ENCODE data around the gene STT3A.
"Not testable (repeated sequence)": the region's sequence is repeated elsewhere in the genome, so short reads cannot be mapped to it uniquely, and the experiment has no call there.

Gene STT3A

GRCh38 chr11:125570952-125571351, 21.7 kb upstream of the STT3A start:
- DNase-seq (ENCODE audit: insufficient read length, low spot score) (no peak), FAIRE-seq (no peak)
- TF ChIP-seq POLR2A (IDR thresholded peaks at IDR 0.05; ENCODE audit: low read depth, low read length): no peak

GRCh38 chr11:125572916-125573315, 19.7 kb upstream of the STT3A start:
- no peak for DNase-seq (ENCODE audit: insufficient read length, low spot score)
- no peak for TF ChIP-seq POLR2A (IDR thresholded peaks at IDR 0.05; ENCODE audit: low read depth, low read length)
- FAIRE-seq: no peak

GRCh38 chr11:125577181-125577580, 15.5 kb upstream of the STT3A start:
- not testable (repeated sequence) for DNase-seq (ENCODE audit: insufficient read length, low spot score)

GRCh38 chr11:125578783-125579182, 13.9 kb upstream of the STT3A start:
- FAIRE-seq (no peak), DNase-seq (ENCODE audit: insufficient read length, low spot score) (no peak)
- no peak for TF ChIP-seq POLR2A (IDR thresholded peaks at IDR 0.05; ENCODE audit: low read depth, low read length)

More at GRCh38 chr11:125577181-125577580, 15.5 kb upstream of the STT3A start:
- not testable (repeated sequence) for FAIRE-seq

- TF ChIP-seq POLR2A (IDR thresholded peaks at IDR 0.05; ENCODE audit: low read depth, low read length): no peak
- DNase-seq (ENCODE audit: insufficient read length, low spot score) (no peak), FAIRE-seq (no peak)
These were observed 12.8 kb upstream of the STT3A start for GRCh38 chr11:125579811-125580210.

GRCh38 chr11:125583496-125583895, 9.2 kb upstream of the STT3A start:
- TF ChIP-seq POLR2A (IDR thresholded peaks at IDR 0.05; ENCODE audit: low read depth, low read length): no peak
- FAIRE-seq (no peak), DNase-seq (ENCODE audit: insufficient read length, low spot score) (no peak)

GRCh38 chr11:125585487-125585886, 7.2 kb upstream of the STT3A start:
- no peak for FAIRE-seq
- no peak for TF ChIP-seq POLR2A (IDR thresholded peaks at IDR 0.05; ENCODE audit: low read depth, low read length)
- no peak for DNase-seq (ENCODE audit: insufficient read length, low spot score)

GRCh38 chr11:125586623-125587022, 6.0 kb upstream of the STT3A start:
- TF ChIP-seq POLR2A (IDR thresholded peaks at IDR 0.05; ENCODE audit: low read depth, low read length): no peak
- DNase-seq (ENCODE audit: insufficient read length, low spot score) (no peak), FAIRE-seq (no peak)

- DNase-seq (ENCODE audit: insufficient read length, low spot score) (no peak), FAIRE-seq (no peak)
- no peak for TF ChIP-seq POLR2A (IDR thresholded peaks at IDR 0.05; ENCODE audit: low read depth, low read length)
These were observed 5.2 kb upstream of the STT3A start for GRCh38 chr11:125587480-125587879.

- FAIRE-seq: no peak
- DNase-seq (ENCODE audit: insufficient read length, low spot score): peak; percentile 9
- TF ChIP-seq POLR2A (IDR thresholded peaks at IDR 0.05; ENCODE audit: low read depth, low read length): no peak
These were observed 4.1 kb upstream of the STT3A start for GRCh38 chr11:125588505-125588904.

GRCh38 chr11:125591649-125592304, 875 bp upstream of the STT3A start:
- FAIRE-seq (no peak), DNase-seq (ENCODE audit: insufficient read length, low spot score) (peak; percentile 23)
- no peak for TF ChIP-seq POLR2A (IDR thresholded peaks at IDR 0.05; ENCODE audit: low read depth, low read length)

GRCh38 chr11:125593114-125593820, 615 bp downstream of the STT3A start:
- DNase-seq (ENCODE audit: insufficient read length, low spot score): peak; percentile 32
- no peak for TF ChIP-seq POLR2A (IDR thresholded peaks at IDR 0.05; ENCODE audit: low read depth, low read length)
- FAIRE-seq: peak; percentile 76

GRCh38 chr11:125594958-125595357, 2.3 kb downstream of the STT3A start:
- FAIRE-seq (no peak), DNase-seq (ENCODE audit: insufficient read length, low spot score) (no peak)
- TF ChIP-seq POLR2A (IDR thresholded peaks at IDR 0.05; ENCODE audit: low read depth, low read length): no peak

- FAIRE-seq (no peak), DNase-seq (ENCODE audit: insufficient read length, low spot score) (no peak)
- no peak for TF ChIP-seq POLR2A (IDR thresholded peaks at IDR 0.05; ENCODE audit: low read depth, low read length)
These were observed 8.0 kb downstream of the STT3A start for GRCh38 chr11:125600663-125601062.

- DNase-seq (ENCODE audit: insufficient read length, low spot score): no peak
- TF ChIP-seq POLR2A (IDR thresholded peaks at IDR 0.05; ENCODE audit: low read depth, low read length): no peak
- FAIRE-seq: no peak
These were observed 10.6 kb downstream of the STT3A start for GRCh38 chr11:125603207-125603606.

Measured in H54 (cell line).